ENCODE measurements around the gene MAB21L4. TPM values are rescaled to one million over a fixed set of nuclear protein-coding genes. Genes with fewer than 3 reads are reported as not detected.

MAB21L4 gene
- total and polyA plus RNA-seq, 2 donors (not counting 3 experiments of a cell fraction or from before 2014, with no cell fraction given) = not detected

- TF ChIP-seq EZH2 (IDR thresholded peaks at IDR 0.05; ENCODE audit: borderline replicate concordance, low read depth, low read length, severe bottlenecking) = no peak
- TF ChIP-seq FOS (IDR thresholded peaks at IDR 0.05; ENCODE audit: borderline replicate concordance, insufficient read depth, low read length) = no peak
- TF ChIP-seq MAX (IDR thresholded peaks at IDR 0.05; ENCODE audit: insufficient read depth, insufficient read length) = no peak
- TF ChIP-seq GATA2 (IDR thresholded peaks at IDR 0.05; ENCODE audit: insufficient read depth, insufficient read length, low read depth, low read length) = no peak
- TF ChIP-seq MYC (IDR thresholded peaks at IDR 0.05; ENCODE audit: low read depth, low read length) = no peak
- TF ChIP-seq JUN (IDR thresholded peaks at IDR 0.05; ENCODE audit: borderline replicate concordance, insufficient read depth, insufficient read length, low read depth) = no peak
- no peak for TF ChIP-seq POLR2A (IDR thresholded peaks at IDR 0.05; ENCODE audit: low read depth, low read length)
- TF ChIP-seq CTCF (IDR thresholded peaks at IDR 0.05; ENCODE audit: extremely low read depth in 1 of 2, insufficient read depth in 1 of 2, low read depth in 1 of 2, low read length in 2 of 2) = no peak
- no peak for TF ChIP-seq POLR2AphosphoS5 (IDR thresholded peaks at IDR 0.05; ENCODE audit: insufficient read depth, low read depth, low read length)
- intact Hi-C loops (cut with micrococcal nuclease) = no loop called here
- DNase-seq (ENCODE audit: low read depth, low spot score) (no peak), FAIRE-seq (no peak)
- Histone ChIP-seq H3K4me3 (replicated peaks in 1 of 3; ENCODE audit: insufficient read depth in 1 of 3, low read depth in 1 of 3, low read length in 3 of 3) (no peak overlapping the region), H3K4me2 (ENCODE audit: insufficient read depth, low read length) (no peak overlapping the region), H3K9ac (replicated peaks; ENCODE audit: extremely low read depth, insufficient read depth, low read length) (no peak overlapping the region), H3K36me3 (ENCODE audit: control insufficient read depth in 2 of 2, extremely low read depth in 1 of 2, insufficient read depth in 2 of 2, low read length in 2 of 2) (no peaks in the 10 kb centered on the region), H3K9me3 (replicated peaks; ENCODE audit: control insufficient read depth, insufficient read depth, low read length) (no peaks in the 10 kb centered on the region), H2AFZ (ENCODE audit: low read depth, low read length) (no peak overlapping the region), H3K4me1 (ENCODE audit: control insufficient read depth, extremely low read depth, insufficient read depth, low read length) (no peaks in the 10 kb centered on the region), H4K20me1 (replicated peaks; ENCODE audit: control insufficient read depth, extremely low read depth, insufficient read depth, low read length) (no peaks in the 10 kb centered on the region), H3K9me1 (replicated peaks; ENCODE audit: control insufficient read depth, extremely low read depth, insufficient read depth, low read length) (no peaks in the 10 kb centered on the region), H3K27ac (ENCODE audit: insufficient read depth, low read depth, low read length) (no peak overlapping the region), H3K27me3 (ENCODE audit: control insufficient read depth in 2 of 2, insufficient read depth in 2 of 2, low read length in 2 of 2) (peaks cover 0 to 6% of the 10 kb centered on the region in 2 experiments), H3K79me2 (ENCODE audit: control insufficient read depth, insufficient read depth, low read length) (no peaks in the 10 kb centered on the region)
- BruUV-seq (replicated peaks) = no TSS peak
- ChIA-PET POLR2A (no interaction called here), CTCF (interaction anchor here (1.0 to 2.3 kb wide), 5 partner anchors 10 to 217 kb away, joined by 3 to 9 read pairs (median 5); no protein-coding TSS in a partner anchor)
- dilution Hi-C loops (cut with MboI; ENCODE audit: extremely low pct_ligation_motif_present, low sequenced_read_pairs) = no loop called here
Observed at GRCh38 chr2:240861547-240861946, 34.4 kb downstream of the MAB21L4 start.

Data from endothelial cell of umbilical vein (primary cell).